NCI-H146 treated with DMSO at 0.1 percent for 48 hours (cell line): ENCODE data around the gene CACNG4.
A peak's percentile ranks its signal among the peaks of the same experiment; 100 is the strongest.

Experiments used
- DNase-seq: peaks from one replicate; lab custom pipeline; 2025; ENCODE audit not compliant: unreplicated experiment; lab: John Stamatoyannopoulos, UW

The CACNG4 gene

GRCh38 chr17:66963909-66964771 lies at the start of gene CACNG4:
TSS of gene CACNG4 (plus strand) at chr17:66964707. CDS start at chr17:66964912, 205 bp downstream.
- DNase-seq, result no peak

GRCh38 chr17:66915204-66915611 lies 49.3 kb upstream of the CACNG4 start:
- DNase-seq, result peak; percentile 34

GRCh38 chr17:66915792-66916191 lies 48.7 kb upstream of the CACNG4 start:
- no peak for DNase-seq

- no peak for DNase-seq
Observed at GRCh38 chr17:66916946-66917345, 47.6 kb upstream of the CACNG4 start.

- no peak for DNase-seq
Observed at GRCh38 chr17:66918896-66919295, 45.6 kb upstream of the CACNG4 start.

GRCh38 chr17:66920435-66920834 lies 44.1 kb upstream of the CACNG4 start:
- DNase-seq, result no peak

- no peak for DNase-seq
Observed at GRCh38 chr17:66920950-66921349, 43.6 kb upstream of the CACNG4 start.

GRCh38 chr17:66923886-66924285 lies 40.6 kb upstream of the CACNG4 start:
- DNase-seq, result no peak

- peak; percentile 97 for DNase-seq
Observed at GRCh38 chr17:66925811-66926500, 38.6 kb upstream of the CACNG4 start.

- no peak for DNase-seq
Observed at GRCh38 chr17:66928949-66929348, 35.6 kb upstream of the CACNG4 start.

- no peak for DNase-seq
Observed at GRCh38 chr17:66929591-66929990, 34.9 kb upstream of the CACNG4 start.

GRCh38 chr17:66930933-66931332 lies 33.6 kb upstream of the CACNG4 start:
- DNase-seq, result no peak

- no peak for DNase-seq
Observed at GRCh38 chr17:66932311-66932710, 32.2 kb upstream of the CACNG4 start.

GRCh38 chr17:66934040-66934439 lies 30.5 kb upstream of the CACNG4 start:
- DNase-seq, result no peak

- no peak for DNase-seq
Observed at GRCh38 chr17:66935717-66936116, 28.8 kb upstream of the CACNG4 start.

GRCh38 chr17:66938656-66939055 lies 25.9 kb upstream of the CACNG4 start:
- no peak for DNase-seq

GRCh38 chr17:66939461-66940114 lies 24.9 kb upstream of the CACNG4 start:
- DNase-seq, result no peak

- no peak for DNase-seq
Observed at GRCh38 chr17:66941249-66941648, 23.3 kb upstream of the CACNG4 start.

- DNase-seq, result no peak
Observed at GRCh38 chr17:66941773-66942450, 22.6 kb upstream of the CACNG4 start.

- no peak for DNase-seq
Observed at GRCh38 chr17:66942451-66943264, 21.8 kb upstream of the CACNG4 start.
